ENCODE measurements around the gene SNED1.

SNED1 gene

DNA sequence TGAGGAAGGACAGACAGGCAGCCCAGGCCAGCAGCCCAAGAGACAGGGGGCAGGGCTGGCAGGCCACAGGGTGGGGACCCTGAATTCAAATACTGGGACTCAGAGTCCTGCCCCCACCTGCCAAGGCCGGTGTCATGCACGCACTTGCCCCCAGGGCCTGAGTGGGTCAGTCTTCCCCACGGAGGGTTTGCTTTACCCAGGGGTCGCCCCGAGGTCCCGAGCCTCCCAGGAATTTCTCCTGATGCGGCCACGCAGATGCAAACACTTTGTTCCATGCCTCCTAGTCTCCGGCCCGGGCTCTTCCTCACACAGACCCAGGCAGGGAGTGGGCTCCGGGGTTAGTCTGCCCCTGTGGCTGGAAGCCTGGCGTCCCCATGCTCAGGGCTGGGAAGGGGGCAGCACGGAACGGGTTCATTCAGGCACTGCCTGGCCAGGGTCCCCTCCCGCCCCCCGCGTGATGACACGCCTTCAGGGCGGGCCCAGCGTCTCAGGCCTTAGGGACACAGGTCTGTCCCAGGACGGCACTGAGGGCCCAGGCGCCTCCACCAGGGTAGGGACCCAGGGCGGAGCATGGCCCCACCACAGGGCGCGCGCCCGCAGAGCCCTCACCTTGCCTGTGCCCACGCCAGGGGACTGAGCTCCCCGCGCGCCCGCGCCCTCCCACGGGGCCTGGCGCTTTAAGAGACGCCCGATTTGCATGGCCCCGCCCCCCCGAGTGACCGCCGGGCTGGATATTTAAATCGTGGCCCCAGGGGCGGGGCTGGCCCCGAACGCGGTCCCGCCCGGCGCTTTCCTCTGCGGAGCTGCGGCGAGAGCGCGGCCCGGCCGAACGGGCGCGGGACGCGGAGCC lies at the start of gene SNED1:
SNED1 (plus strand) TSS at position 763 of the 850 bp plus-strand sequence. CDS start 220 bp downstream, outside the sequence.
- DNase-seq (ENCODE audit: low read depth) = peak; percentile 43

DNA sequence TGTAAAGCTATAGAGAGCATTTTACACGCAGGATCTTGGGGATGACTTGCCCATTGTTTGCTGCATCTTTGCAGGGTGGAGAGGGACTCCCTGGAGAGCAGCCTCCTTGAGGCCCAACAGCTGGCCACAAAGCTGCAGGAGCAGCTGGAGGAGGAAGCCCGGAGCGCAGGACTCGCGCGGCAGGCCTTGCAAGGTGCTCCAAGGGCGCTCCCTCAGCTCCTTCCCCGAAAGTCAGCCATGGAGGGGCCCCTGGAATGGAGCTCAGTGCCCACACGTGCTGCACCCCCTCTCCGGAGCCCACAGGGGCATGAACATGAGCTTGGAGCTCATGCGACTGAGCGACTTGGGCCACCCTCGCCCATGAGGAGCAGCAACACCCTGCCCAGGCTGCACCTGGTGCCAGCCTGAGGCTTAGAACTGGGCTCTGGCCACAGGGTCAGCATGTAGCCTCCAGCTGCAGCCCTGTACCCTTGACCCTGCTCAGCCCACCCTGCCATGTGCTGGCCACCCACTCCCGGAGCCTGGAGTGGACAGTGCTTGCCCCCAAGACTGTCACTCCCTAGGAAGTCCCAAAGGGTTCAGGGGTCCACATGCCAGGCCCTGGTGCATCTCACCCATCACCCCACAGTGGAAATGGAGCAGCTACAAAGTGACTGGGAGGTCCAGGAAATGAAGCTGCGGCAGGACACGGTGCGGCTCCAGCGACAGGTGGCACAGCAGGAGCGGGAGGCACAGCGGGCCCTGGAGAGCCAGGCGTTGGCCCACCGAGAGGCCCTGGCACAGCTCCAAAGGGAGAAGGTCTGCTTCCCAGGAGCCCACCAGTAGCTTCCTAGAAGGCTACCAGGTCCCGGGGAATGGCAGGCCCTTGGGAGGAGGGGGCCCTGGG lies 49.3 kb upstream of the SNED1 start:
- DNase-seq (ENCODE audit: low read depth) = no peak

GRCh38 chr2:240949791-240950705 lies 48.4 kb upstream of the SNED1 start:
- DNase-seq (ENCODE audit: low read depth) = no peak

DNA sequence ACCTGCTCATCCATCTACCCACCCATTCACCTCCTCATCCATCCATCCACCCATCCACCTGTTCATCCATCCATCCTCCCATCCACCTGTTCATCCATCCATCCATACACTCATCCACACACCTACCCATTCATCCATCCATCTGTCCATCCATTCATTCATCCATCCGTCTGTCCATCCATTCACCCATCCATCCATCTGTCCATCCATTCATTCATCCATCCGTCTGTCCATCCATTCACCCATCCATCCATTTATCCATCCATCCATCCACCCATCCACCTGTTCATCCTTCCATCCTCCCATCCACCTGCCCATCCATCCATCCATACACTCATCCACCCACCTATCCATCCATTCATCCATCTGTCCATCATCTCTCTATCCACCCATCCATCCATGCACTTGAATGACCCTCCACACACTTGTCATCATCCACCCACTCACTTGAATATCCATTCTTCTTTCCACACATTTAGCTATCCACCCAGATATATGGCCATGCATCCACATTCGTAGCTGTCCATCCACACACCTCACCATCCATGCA lies 47.3 kb upstream of the SNED1 start:
- no peak for DNase-seq (ENCODE audit: low read depth)

DNA sequence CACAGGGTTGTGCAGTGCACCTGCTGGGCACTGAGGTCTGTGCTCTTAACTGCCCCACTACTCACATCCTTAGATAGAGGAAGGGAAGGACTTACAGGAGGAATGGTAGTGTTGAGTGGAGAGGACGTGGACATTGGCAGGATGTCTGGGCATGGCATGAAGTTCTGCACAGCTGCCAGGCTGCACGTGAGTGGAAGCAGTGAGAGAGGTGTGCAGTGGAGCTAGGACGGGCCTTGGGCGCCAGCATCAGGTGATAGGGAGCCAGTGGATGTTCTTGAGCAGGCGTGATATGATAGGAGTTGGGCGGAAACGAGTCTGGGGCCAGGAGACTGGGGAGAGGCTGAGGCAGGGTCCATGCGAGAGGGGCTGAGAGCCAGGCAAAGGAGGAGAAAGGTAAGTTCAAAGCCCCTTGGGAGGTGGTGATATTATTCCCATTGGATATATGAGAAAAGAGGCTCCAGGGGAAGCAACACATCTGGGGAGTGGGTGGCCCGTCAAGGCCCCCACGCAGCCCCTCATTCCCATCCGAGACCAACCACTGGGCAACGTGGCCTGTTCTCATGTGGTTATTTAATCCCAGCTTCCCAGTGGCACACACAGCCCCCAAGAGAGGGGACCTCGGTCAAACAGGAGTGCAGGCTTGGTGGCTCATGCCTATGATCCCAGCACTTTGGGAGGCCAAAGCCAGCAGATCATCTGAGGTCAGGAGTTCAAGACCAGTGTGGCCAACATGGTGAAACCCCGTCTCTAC lies 45.7 kb upstream of the SNED1 start:
- no peak for DNase-seq (ENCODE audit: low read depth)

DNA sequence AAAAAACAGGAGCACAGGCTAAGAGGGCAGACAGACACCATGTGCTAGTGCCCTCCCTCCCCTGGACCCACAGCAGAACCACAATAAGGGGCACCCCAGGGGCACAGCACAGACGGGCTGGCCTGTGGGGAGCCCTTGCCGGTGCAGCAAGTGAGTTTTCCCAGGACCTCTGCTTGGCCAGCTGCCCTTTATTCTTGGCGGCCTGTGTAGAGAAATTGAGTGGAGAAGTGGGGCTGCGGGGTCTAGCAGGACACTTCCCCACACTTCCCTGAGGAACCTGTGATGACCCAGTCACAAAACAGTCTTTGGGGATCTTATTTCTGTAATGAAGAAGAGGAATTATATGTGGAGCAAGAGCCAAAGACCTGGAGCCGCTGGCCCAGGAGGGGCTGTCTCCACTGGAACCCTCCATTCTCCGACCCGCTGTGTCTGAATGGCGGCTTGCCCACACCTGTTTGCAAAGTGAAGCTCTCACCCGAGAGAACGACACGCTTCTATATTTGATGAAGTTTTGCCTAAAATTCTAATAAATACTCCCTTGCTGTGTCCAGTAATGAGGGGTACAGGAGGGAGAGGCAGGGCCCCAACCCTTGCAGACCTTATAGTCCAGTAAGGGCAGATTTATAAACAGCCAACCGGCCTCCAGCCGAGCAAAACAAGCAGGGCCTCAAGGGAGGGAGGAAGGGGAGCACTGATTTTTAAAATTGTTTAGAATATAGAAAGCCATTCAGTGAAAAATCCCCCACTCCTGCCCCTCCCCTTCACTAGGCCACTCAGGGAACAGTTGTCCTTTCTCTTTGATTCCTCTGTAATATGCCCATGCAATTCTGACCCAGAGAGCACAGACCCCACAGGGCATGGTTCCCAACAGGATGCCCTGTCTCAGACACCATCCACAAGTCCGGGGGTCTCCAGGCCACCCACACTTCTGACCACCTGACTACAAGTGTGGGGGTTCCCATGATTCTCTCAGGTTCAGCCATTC lies 44.7 kb upstream of the SNED1 start:
- no peak for DNase-seq (ENCODE audit: low read depth)

DNA sequence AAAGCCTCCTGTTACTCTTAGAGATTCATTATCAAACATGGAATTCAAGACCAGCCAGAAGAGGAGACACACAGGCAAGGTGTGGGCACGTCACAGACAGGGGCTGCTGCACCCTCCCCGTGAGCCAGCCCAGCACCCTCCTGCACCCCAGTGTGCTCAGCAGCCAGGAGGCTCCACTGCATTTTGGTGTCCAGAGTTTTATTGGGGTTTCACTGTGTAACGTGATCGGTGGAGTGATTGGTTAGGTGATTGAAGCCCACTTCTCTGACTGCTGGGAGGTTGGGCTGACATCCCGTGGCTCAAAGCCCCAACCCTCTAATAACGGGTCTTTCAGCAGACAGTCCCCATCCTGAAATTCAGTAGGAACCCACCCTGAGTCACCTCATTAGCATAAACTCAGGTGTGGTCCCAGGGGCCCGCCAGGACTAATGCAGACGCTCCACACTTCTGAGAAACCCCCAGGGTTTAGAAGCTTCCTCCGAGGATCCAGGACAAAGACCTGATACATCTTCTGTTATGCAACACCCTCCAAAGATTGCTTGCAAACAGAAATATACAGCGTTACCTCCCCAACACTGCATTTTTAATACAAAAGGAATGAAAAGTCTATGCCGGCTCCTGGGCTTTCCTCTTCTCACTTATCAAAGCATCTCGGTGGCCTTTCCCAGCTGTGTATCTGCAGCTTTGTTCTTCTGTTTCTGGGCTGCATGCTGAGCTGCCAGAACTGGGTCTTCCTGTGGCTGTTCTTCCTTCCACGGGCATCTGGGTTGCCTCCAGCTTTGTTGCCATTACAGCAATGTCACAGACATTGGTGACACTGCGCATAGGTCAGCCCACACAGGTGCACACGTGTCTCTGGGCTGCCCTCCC lies 43.7 kb upstream of the SNED1 start:
- no peak for DNase-seq (ENCODE audit: low read depth)

- DNase-seq (ENCODE audit: low read depth) = no peak
Measured at GRCh38 chr2:240955306-240956170, 42.9 kb upstream of the SNED1 start.

DNA sequence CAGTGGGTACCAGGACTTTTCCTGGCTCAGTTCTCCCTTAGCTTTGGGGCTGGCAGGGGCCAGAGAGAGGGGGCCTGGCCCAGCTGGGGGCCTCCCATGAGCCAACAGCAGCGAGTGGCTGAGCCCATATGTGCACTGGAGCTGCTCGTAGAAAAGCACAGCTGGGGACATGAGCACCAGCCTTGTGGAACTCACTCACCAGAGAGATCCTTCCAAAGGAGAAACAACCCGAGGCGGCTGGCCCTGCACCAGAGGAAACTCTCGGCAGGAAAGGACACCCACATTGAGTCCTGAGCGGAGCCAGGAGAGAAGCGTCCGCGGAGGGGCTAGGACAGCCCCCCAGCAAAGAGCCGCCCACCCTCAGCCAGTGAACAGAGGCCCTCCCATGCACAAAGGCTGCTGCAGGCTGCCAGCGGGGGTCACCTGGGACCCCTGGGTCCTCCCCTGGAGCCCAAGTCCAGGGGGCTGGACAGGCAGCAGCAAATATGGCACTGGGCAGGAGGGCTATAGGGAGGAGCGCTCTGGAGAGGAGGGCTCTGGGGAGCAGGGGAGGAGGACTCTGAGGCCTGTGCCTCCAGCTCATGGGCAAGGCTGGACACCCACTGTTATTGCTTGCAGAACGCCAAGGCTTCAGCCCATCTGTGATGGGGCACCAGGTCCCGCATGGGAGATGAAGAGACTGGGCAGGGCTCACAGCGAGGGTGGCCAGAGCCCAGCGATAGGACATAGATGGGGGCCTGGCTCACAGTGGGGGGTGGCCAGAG lies 42.1 kb upstream of the SNED1 start:
- no peak for DNase-seq (ENCODE audit: low read depth)

GRCh38 chr2:240956935-240957655 lies 41.3 kb upstream of the SNED1 start:
- DNase-seq (ENCODE audit: low read depth) = no peak

- DNase-seq (ENCODE audit: low read depth) = no peak
Measured at GRCh38 chr2:240957656-240958365, 40.6 kb upstream of the SNED1 start.

DNA sequence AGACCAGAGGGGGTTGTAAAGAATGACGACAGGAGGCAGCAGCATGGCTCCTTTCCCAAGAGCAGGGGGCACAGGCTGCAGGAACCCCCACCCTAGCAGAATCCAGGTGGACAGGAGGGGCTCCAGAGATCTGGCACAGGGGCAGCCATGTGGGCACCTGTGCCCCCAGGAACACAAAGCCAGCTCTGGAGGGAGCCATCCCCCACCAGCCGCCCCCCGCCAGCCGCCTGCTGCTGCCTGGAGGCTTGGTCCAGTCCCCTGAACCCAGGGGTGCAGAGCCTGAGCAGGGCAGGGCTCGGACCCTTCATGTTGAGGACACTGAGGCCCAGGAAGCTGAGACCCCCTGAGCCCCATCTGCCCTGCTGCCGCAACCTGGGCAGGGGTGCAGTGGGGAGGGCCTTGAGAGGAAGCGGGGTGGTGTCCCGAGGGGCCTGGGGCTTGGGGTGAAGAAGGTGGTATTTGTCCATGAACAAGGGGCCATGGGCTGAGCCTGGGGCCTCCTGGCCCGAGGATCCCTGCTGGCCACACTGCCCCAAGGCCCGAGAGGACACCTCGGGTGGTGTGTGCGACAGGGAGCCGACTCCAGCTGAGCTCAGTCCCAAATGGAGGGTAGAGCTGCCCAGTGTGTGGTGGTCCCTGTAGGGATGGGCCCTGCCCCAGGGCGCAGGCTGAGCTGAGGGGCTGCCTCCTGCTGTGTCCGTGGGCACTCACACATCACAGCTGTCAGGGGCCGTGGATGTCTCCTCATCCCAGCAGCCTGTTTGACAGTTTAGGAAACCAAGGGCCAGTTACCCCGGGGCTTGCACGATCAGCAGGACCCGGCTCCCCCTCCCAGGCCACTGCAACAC lies 39.8 kb upstream of the SNED1 start:
- DNase-seq (ENCODE audit: low read depth) = no peak

DNA sequence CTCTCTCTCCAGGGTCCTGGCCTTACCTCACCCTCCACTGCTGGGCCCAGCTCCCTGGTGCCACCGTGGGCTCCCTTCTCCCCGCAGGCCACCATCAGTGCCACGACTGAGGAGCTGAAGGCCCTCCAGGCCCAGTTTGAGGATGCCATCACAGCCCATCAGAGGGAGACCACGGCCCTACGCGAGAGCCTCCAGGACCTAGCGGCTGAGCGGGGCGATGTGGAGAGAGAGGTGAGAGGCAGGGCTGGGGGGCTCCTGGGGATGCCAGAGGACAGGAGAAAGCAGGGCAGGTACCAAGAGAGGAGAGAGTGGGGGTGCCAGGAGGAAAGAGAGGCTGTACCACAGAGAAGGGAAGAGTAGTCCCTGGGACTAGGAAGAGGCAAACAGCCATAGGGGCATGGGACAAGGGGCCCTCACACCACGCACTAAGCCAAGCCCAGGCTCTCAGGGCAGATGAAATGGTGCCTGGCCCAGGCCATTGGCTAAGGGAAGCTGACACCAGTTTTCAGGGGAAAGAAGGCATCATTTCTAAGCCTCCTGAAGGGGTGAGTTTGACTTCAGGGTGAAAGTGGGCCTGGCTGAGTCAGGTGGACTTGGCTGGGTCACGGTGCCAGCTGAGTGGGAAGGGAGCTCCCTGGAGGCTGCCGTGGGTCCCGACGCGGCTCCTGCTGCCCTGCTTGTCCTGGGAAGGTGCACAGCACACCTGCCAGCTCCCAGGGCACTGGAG lies 39.0 kb upstream of the SNED1 start:
- no peak for DNase-seq (ENCODE audit: low read depth)

GRCh38 chr2:240959941-240960308 lies 38.5 kb upstream of the SNED1 start:
- no peak for DNase-seq (ENCODE audit: low read depth)

Measured in stimulated activated CD8-positive, alpha-beta memory T cell treated with anti-CD3 and anti-CD28 coated beads, Interleukin-12 subunit alpha, Interleukin-12 subunit beta, amount 100 ng/mL, for 4 hours (primary cell).